Measurements from ENCODE around the gene MAT1A. TPM values are rescaled to one million over a fixed set of nuclear protein-coding genes. Genes with fewer than 3 reads are reported as not detected.

MAT1A gene
- total RNA-seq, 1 experiment from 2014 or later, result 2.3 TPM

DNA sequence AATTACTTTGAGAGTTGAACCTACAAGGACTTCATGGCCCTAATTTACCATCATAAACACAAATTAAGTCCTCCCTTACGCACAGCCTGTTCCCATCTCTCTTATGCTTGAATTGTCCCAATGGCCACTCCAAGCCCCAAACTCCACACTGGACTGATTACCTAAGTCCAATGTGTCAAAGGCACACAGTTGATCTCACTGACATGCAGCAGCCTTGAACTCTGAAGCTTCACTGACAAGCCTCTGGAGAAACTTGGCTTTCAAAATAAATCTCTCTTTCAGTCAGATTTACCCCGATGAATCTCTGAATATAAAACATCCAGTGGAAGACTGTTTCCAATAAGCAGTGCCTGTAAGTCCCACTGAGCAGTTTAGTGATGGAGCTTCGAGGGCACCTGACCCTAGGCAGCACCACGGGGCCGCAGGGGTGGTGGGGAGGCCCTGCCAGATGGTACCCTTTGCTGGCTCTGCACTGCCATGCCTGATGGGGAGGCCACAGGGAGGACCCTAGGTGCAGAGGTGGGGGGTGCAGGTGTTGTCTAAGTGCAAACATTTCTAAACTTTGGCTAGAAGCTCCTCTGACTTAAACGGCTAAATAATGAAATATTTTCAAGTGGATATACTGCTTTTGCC lies 3.3 kb upstream of the MAT1A start:
- peaks cover 8% of the 10 kb centered on the region for H3K27me3 Mint-ChIP-seq (ENCODE audit: low read depth)
- H3K4me3 Mint-ChIP-seq, result no peak overlapping the region
- TF ChIP-seq IRF1 (CRISPR knock-in tag; IDR thresholded peaks at IDR 0.05) (no peak), FOXK1 (CRISPR knock-in tag; IDR thresholded peaks at IDR 0.05) (no peak), ATF2 (CRISPR knock-in tag; IDR thresholded peaks at IDR 0.05; ENCODE audit: borderline replicate concordance, low read depth) (no peak), MAX (CRISPR knock-in tag; IDR thresholded peaks at IDR 0.05) (no peak), ZNF423 (CRISPR knock-in tag; IDR thresholded peaks at IDR 0.05) (no peak), CREB1 (CRISPR knock-in tag; IDR thresholded peaks at IDR 0.05) (no peak), ZNF281 (CRISPR knock-in tag; IDR thresholded peaks at IDR 0.05) (no peak), ZMAT4 (CRISPR knock-in tag; IDR thresholded peaks at IDR 0.05) (no peak), FOXP1 (CRISPR knock-in tag; IDR thresholded peaks at IDR 0.05; ENCODE audit: borderline replicate concordance) (no peak), TP53 (CRISPR knock-in tag; IDR thresholded peaks at IDR 0.05) (no peak), SMAD3 (CRISPR knock-in tag; IDR thresholded peaks at IDR 0.05; ENCODE audit: borderline replicate concordance) (no peak), PRRX2 (CRISPR knock-in tag; IDR thresholded peaks at IDR 0.05) (no peak), NR3C1 (CRISPR knock-in tag; conservative IDR thresholded peaks at IDR 0.05; ENCODE audit: low read depth) (no peak)
- TF ChIP-seq, protein P1, sequence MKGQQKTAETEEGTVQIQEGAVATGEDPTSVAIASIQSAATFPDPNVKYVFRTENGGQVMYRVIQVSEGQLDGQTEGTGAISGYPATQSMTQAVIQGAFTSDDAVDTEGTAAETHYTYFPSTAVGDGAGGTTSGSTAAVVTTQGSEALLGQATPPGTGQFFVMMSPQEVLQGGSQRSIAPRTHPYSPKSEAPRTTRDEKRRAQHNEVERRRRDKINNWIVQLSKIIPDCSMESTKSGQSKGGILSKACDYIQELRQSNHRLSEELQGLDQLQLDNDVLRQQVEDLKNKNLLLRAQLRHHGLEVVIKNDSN (CRISPR knock-in tag; IDR thresholded peaks at IDR 0.05), result no peak
- H3K27ac Mint-ChIP-seq, result no peak overlapping the region
- CTCF ChIA-PET, result no interaction called here
- ATAC-seq (no peak), DNase-seq (ENCODE audit: low spot score) (no peak)
- no peaks in the 10 kb centered on the region for H3K36me3 Mint-ChIP-seq
- H3K9me3 Mint-ChIP-seq, result 0 out of 2 replicates have a peak, but pooled peaks cover 5% of the 10 kb centered on the region
- H3K4me1 Mint-ChIP-seq, result peaks cover 9% of the 10 kb centered on the region
- POLR2A ChIA-PET, result no interaction called here

- H3K4me1 Mint-ChIP-seq, result peaks cover 9% of the 10 kb centered on the region
- no peak overlapping the region for H3K27ac Mint-ChIP-seq
- H3K9me3 Mint-ChIP-seq, result no peaks in the 10 kb centered on the region
- ChIA-PET CTCF (no interaction called here), POLR2A (interaction anchor here (1.0 kb wide), 1 partner anchor 33 kb away, joined by 3 read pairs; no protein-coding TSS in a partner anchor)
- H3K27me3 Mint-ChIP-seq (ENCODE audit: low read depth), result peaks cover 8% of the 10 kb centered on the region
- no peak overlapping the region for H3K4me3 Mint-ChIP-seq
- no peaks in the 10 kb centered on the region for H3K36me3 Mint-ChIP-seq
- DNase-seq (ENCODE audit: low spot score) (no peak), ATAC-seq (no peak)
- TF ChIP-seq FOXK1 (CRISPR knock-in tag; IDR thresholded peaks at IDR 0.05) (no peak), ZMAT4 (CRISPR knock-in tag; IDR thresholded peaks at IDR 0.05) (no peak), OVOL2 (CRISPR knock-in tag; IDR thresholded peaks at IDR 0.05; ENCODE audit: borderline replicate concordance) (no peak), FOXP1 (CRISPR knock-in tag; IDR thresholded peaks at IDR 0.05; ENCODE audit: borderline replicate concordance) (no peak), IRF2 (CRISPR knock-in tag; IDR thresholded peaks at IDR 0.05; ENCODE audit: borderline replicate concordance, low read depth) (no peak), ZNF416 (CRISPR knock-in tag; IDR thresholded peaks at IDR 0.05) (no peak), ATF2 (CRISPR knock-in tag; IDR thresholded peaks at IDR 0.05; ENCODE audit: borderline replicate concordance, low read depth) (no peak), GTF2I (CRISPR knock-in tag; conservative IDR thresholded peaks at IDR 0.05) (no peak), ZNF396 (CRISPR knock-in tag; IDR thresholded peaks at IDR 0.05; ENCODE audit: borderline replicate concordance) (no peak), MLX (CRISPR knock-in tag; IDR thresholded peaks at IDR 0.05) (no peak), HMGA2 (CRISPR knock-in tag; IDR thresholded peaks at IDR 0.05) (no peak)
- TF ChIP-seq, protein P2, sequence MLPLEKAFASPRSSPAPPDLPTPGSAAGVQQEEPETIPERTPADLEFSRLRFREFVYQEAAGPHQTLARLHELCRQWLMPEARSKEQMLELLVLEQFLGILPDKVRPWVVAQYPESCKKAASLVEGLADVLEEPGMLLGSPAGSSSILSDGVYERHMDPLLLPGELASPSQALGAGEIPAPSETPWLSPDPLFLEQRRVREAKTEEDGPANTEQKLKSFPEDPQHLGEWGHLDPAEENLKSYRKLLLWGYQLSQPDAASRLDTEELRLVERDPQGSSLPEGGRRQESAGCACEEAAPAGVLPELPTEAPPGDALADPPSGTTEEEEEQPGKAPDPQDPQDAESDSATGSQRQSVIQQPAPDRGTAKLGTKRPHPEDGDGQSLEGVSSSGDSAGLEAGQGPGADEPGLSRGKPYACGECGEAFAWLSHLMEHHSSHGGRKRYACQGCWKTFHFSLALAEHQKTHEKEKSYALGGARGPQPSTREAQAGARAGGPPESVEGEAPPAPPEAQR (CRISPR knock-in tag; IDR thresholded peaks at IDR 0.05), result no peak
Observed at GRCh38 chr10:80290474-80291220, 1.2 kb upstream of the MAT1A start.

Measured in WTC11 (cell line).